PC-3 (cell line): ENCODE data around the gene PRSS21. TPM values are rescaled to one million over a fixed set of nuclear protein-coding genes. Genes with fewer than 3 reads are reported as not detected.

Experiments
- ATAC-seq: fragments of 200-7000 bp; cut with Tn5 transposase; 2 replicates; pipeline ENCODE4 v1.9.1; 2020; ENCODE audit warnings: mild to moderate bottlenecking, moderate library complexity
- BruUV-seq: library from RNA; stranded (reverse); fragments of 400-500 nt; replicated peaks from 2 replicates; lab custom pipeline; 2021; lab: Mats Ljungman, UMichigan
- CTCF ChIA-PET: fragments of 300-600 bp; sonication (Branson Sonifier 250); formaldehyde crosslinking; loops from one replicate; lab custom pipeline; 2022; ENCODE audit warnings: antibody characterized with exemption; lab: Charles Lee
- POLR2A ChIA-PET: fragments of 300-600 bp; sonication (Branson Sonifier 250); formaldehyde crosslinking; loops from one replicate; lab custom pipeline; 2022; ENCODE audit warnings: antibody characterized with exemption; ENCODE audit not compliant: unreplicated experiment; lab: Charles Lee
- DNase-seq: peaks from one replicate; pipeline ENCODE4 v3.0.0-alpha.2; 2015
- H2AFZ ChIP-seq: fragments of 300-600 bp; sonication (generic); 2 replicates; pipeline ENCODE4 v1.6.0; 2016; ENCODE audit warnings: antibody characterized with exemption, low read length
- H3F3A ChIP-seq: fragments of 300-600 bp; sonication (generic); one replicate; pipeline ENCODE4 v1.6.0; 2017; ENCODE audit warnings: antibody characterized with exemption, low read length, control low read depth, mild to moderate bottlenecking; ENCODE audit not compliant: unreplicated experiment
- H3K27ac ChIP-seq: fragments of 300-600 bp; sonication (generic); 2 replicates; pipeline ENCODE4 v1.5.1; 2016; ENCODE audit warnings: mild to moderate bottlenecking, low read length
- H3K27me3 ChIP-seq: fragments of 300-600 bp; sonication (generic); 2 replicates; pipeline ENCODE4 v1.6.1; 2016; ENCODE audit warnings: low read length, mixed read lengths
- H3K36me3 ChIP-seq: fragments of 300-600 bp; sonication (generic); 2 replicates; pipeline ENCODE4 v1.6.1; 2016; ENCODE audit warnings: low read depth, mixed run types, low read length, mixed read lengths
- H3K4me1 ChIP-seq: fragments of 300-600 bp; sonication (generic); 2 replicates; pipeline ENCODE4 v1.5.1; 2016; ENCODE audit warnings: low read length; ENCODE audit not compliant: insufficient read depth
- H3K4me2 ChIP-seq: fragments of 300-600 bp; sonication (generic); 2 replicates; pipeline ENCODE4 v1.6.0; 2016; ENCODE audit warnings: low read length
- H3K4me3 ChIP-seq: fragments of 300-600 bp; sonication (generic); 2 replicates; pipeline ENCODE4 v1.5.1; 2016; ENCODE audit warnings: mild to moderate bottlenecking, low read length, mixed read lengths
- H3K79me2 ChIP-seq: fragments of 300-600 bp; sonication (generic); 2 replicates; pipeline ENCODE4 v1.6.1; 2017; ENCODE audit warnings: low read length, mixed read lengths
- H3K9ac ChIP-seq: fragments of 300-600 bp; sonication (generic); 2 replicates; pipeline ENCODE4 v1.6.0; 2016; ENCODE audit warnings: mild to moderate bottlenecking, low read length
- H3K9me2 ChIP-seq: fragments of 300-600 bp; sonication (generic); replicated peaks from 2 replicates; pipeline ENCODE4 v1.6.1; 2016; ENCODE audit warnings: mixed run types, low read length, mixed read lengths
- H3K9me3 ChIP-seq: fragments of 300-600 bp; sonication (generic); 2 replicates; pipeline ENCODE4 v1.6.1; 2016; ENCODE audit warnings: low read length, mixed read lengths
- H4K20me1 ChIP-seq: fragments of 300-600 bp; sonication (generic); 2 replicates; pipeline ENCODE4 v1.6.1; 2016; ENCODE audit warnings: low read length, mixed read lengths
- EZH2 ChIP-seq: fragments of 300-600 bp; sonication (generic); IDR thresholded peaks from one replicate; pipeline ENCODE4 v1.6.1; 2017; ENCODE audit warnings: antibody characterized with exemption, mild to moderate bottlenecking, low read length; ENCODE audit not compliant: unreplicated experiment
- EZH2phosphoT487 ChIP-seq: fragments of 300-600 bp; sonication (generic); IDR thresholded peaks from 2 replicates; pipeline ENCODE4 v1.6.1; 2018; ENCODE audit warnings: mild to moderate bottlenecking, antibody characterized with exemption, low read length, borderline replicate concordance
- intact Hi-C: fragments of 100-400 bp; cut with micrococcal nuclease; formaldehyde crosslinking; loops from 2 replicates; pipeline ENCODE4 v1.9.0; 2023
- total RNA-seq: library from RNA; depleted of rRNA; stranded (reverse); fragments of >200 nt; gene quantifications from 2 replicates; pipeline ENCODE4 v1.2.3, GENCODE V29; 2014
- TF ChIP-seq, protein P1 (sequence below): fragments of 300-600 bp; sonication (generic); conservative IDR thresholded peaks from 2 replicates; pipeline ENCODE4 v1.5.1; 2017; ENCODE audit warnings: antibody characterized with exemption, low read depth, mild to moderate bottlenecking, low read length

The PRSS21 gene
- total RNA-seq, 1 experiment from 2014 or later = not detected

DNA sequence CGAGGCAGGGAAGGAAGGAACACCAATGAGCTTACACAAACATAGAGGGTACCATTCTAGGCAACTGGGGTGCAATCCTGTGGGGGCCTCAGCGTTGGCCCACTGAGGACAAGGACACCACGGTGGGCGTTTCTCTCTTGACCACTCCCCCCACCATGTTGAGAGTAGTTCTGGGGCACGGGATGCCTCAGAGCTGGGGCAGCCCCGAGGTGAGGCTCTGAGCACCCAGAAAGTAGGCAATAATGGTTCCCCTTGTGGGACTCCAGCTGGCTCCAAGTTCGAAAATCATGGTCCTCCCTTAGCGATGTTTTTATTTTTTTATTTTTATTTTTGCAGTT is 5.1 kb downstream of the PRSS21 start:
- CTCF ChIA-PET = no interaction called here
- BruUV-seq = no TSS peak
- POLR2A ChIA-PET = no interaction called here
- no peak overlapping the region for H3K9ac ChIP-seq
- H3K79me2 ChIP-seq = no peaks in the 10 kb centered on the region
- intact Hi-C loops = loop anchor here (10.0 kb wide), 1 partner anchor 47 kb away; the partner anchor contains the start of gene ELOB
- H3K27me3 ChIP-seq = no peaks in the 10 kb centered on the region
- H3K9me3 ChIP-seq = no peaks in the 10 kb centered on the region
- H2AFZ ChIP-seq = no peak overlapping the region
- no peaks in the 10 kb centered on the region for H3K36me3 ChIP-seq
- H3F3A ChIP-seq = no peaks in the 10 kb centered on the region
- no peak overlapping the region for H3K4me2 ChIP-seq
- H3K27ac ChIP-seq = no peak overlapping the region
- no peaks in the 10 kb centered on the region for H3K4me1 ChIP-seq
- ATAC-seq = no peak
- no peak for TF ChIP-seq EZH2
- TF ChIP-seq, protein P1, sequence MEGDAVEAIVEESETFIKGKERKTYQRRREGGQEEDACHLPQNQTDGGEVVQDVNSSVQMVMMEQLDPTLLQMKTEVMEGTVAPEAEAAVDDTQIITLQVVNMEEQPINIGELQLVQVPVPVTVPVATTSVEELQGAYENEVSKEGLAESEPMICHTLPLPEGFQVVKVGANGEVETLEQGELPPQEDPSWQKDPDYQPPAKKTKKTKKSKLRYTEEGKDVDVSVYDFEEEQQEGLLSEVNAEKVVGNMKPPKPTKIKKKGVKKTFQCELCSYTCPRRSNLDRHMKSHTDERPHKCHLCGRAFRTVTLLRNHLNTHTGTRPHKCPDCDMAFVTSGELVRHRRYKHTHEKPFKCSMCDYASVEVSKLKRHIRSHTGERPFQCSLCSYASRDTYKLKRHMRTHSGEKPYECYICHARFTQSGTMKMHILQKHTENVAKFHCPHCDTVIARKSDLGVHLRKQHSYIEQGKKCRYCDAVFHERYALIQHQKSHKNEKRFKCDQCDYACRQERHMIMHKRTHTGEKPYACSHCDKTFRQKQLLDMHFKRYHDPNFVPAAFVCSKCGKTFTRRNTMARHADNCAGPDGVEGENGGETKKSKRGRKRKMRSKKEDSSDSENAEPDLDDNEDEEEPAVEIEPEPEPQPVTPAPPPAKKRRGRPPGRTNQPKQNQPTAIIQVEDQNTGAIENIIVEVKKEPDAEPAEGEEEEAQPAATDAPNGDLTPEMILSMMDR = no peak
- no peak for TF ChIP-seq EZH2phosphoT487
- DNase-seq = no peak
- no peaks in the 10 kb centered on the region for H4K20me1 ChIP-seq
- H3K4me3 ChIP-seq = no peak overlapping the region
- H3K9me2 ChIP-seq = no peaks in the 10 kb centered on the region

DNA sequence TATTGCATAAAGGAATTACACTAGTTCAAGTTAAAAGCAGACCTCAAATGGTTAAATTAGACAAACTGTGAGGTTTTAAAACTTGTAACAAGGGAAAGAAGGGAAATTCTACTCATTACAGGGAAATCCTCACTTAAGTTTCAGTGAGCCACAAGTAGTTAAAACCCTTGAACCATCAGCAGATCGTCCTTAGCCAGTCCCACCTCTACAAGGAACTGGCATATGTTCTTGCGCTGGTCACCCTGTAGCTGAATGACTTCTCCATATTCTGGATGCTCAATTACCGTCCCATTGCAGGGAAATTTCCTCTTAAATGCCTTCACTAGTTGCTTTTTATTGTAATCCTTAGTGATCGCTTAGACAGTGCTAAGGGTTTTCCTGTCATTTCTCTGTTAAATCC is 5.5 kb downstream of the PRSS21 start:
- no TSS peak for BruUV-seq
- Histone ChIP-seq H3K79me2 (no peaks in the 10 kb centered on the region), H3K4me3 (no peak overlapping the region), H3K9me3 (no peaks in the 10 kb centered on the region), H3K9me2 (no peaks in the 10 kb centered on the region), H3K4me1 (no peaks in the 10 kb centered on the region), H3F3A (no peaks in the 10 kb centered on the region), H3K36me3 (no peaks in the 10 kb centered on the region), H2AFZ (no peak overlapping the region), H4K20me1 (no peaks in the 10 kb centered on the region), H3K27me3 (no peaks in the 10 kb centered on the region), H3K4me2 (no peak overlapping the region), H3K9ac (no peak overlapping the region), H3K27ac (no peak overlapping the region)
- ChIA-PET CTCF (no interaction called here), POLR2A (no interaction called here)
- ATAC-seq (no peak), DNase-seq (no peak)
- TF ChIP-seq EZH2phosphoT487 = no peak
- TF ChIP-seq, protein P1 = no peak
- no peak for TF ChIP-seq EZH2
- intact Hi-C loops = loop anchor here (10.0 kb wide), 1 partner anchor 48 kb away; the partner anchor contains the start of gene ELOB

DNA sequence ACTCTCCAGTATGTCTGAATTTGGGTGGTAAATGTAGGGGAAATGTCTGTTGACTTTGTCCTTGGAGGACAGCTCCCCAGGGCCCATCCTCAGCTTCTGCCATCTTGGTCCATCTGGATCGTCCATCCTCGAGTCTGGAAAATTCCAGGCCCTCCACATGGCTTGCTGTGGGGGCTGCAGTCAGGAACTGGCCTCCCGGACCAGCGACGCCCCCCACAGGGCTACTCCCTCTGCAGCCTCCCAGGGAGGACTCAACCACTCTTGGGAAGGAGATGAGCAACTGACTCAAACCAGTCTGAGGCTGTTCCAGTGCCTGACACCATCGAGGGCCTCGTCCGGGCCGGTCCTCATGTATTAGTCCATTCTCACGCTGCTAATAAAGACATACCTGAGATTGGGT is 7.6 kb downstream of the PRSS21 start:
- Histone ChIP-seq H3K9me3 (no peaks in the 10 kb centered on the region), H3K9ac (no peak overlapping the region), H3K4me1 (peaks cover 3% of the 10 kb centered on the region), H3K9me2 (no peaks in the 10 kb centered on the region), H3F3A (no peaks in the 10 kb centered on the region), H3K27ac (no peak overlapping the region), H3K4me3 (no peak overlapping the region), H3K36me3 (no peaks in the 10 kb centered on the region), H3K79me2 (no peaks in the 10 kb centered on the region), H3K4me2 (no peak overlapping the region), H2AFZ (no peak overlapping the region), H4K20me1 (no peaks in the 10 kb centered on the region), H3K27me3 (no peaks in the 10 kb centered on the region)
- no peak for DNase-seq
- POLR2A ChIA-PET = no interaction called here
- intact Hi-C loops = loop anchor here (10.0 kb wide), 1 partner anchor 50 kb away; the partner anchor contains the start of gene ELOB
- no peak for ATAC-seq
- TF ChIP-seq, protein P1 = no peak
- TF ChIP-seq EZH2phosphoT487 = no peak
- TF ChIP-seq EZH2 = no peak
- no TSS peak for BruUV-seq
- CTCF ChIA-PET = no interaction called here
